ENCODE data around the gene FAXC.
"Not testable (repeated sequence)": the region's sequence is repeated elsewhere in the genome, so short reads cannot be mapped to it uniquely, and the experiment has no call there.

Gene FAXC

DNA sequence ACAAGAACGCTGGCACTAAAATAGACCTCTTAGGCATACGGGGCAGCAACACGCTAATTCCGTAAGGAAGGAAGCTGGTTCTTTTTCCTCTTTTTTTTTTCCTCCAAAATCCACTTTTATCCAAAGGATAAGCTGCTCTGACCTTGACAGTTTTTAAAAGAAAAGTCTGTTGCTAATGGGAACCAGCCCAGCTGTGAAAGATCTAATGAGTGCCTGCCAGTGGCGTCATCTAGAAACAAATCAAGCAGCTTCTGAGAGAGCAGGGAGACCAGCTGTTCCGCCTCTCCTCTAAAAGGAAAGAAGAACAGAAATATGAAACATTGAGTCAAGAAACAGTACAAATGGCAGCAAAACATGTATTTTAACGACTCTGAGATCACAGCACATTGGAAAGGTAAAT is 78.6 kb downstream of the FAXC start:
- H3K4me3 Mint-ChIP-seq: no peak overlapping the region
- H3K36me3 Mint-ChIP-seq (ENCODE audit: low read depth): no peaks in the 10 kb centered on the region
- H3K4me1 Mint-ChIP-seq: peaks cover 5% of the 10 kb centered on the region
- TF ChIP-seq CTCF (IDR thresholded peaks at IDR 0.05; ENCODE audit: unreplicated experiment in 3 of 3): no peak
- H3K27me3 Mint-ChIP-seq (ENCODE audit: low read depth): no peaks in the 10 kb centered on the region
- H3K27ac Mint-ChIP-seq: peak overlapping the region in 1 of 3 experiments; percentile 51
- H3K9me3 Mint-ChIP-seq: no peaks in the 10 kb centered on the region

- no peaks in the 10 kb centered on the region for H3K36me3 Mint-ChIP-seq (ENCODE audit: low read depth)
- no peak for TF ChIP-seq CTCF (IDR thresholded peaks at IDR 0.05; ENCODE audit: unreplicated experiment in 3 of 3)
- H3K27ac Mint-ChIP-seq: no peak overlapping the region
- H3K9me3 Mint-ChIP-seq: no peaks in the 10 kb centered on the region
- H3K4me3 Mint-ChIP-seq: no peak overlapping the region
- H3K4me1 Mint-ChIP-seq: peaks cover 5% of the 10 kb centered on the region
- H3K27me3 Mint-ChIP-seq (ENCODE audit: low read depth): no peaks in the 10 kb centered on the region
These were observed 79.4 kb downstream of the FAXC start for GRCh38 chr6:99270030-99270429.

DNA sequence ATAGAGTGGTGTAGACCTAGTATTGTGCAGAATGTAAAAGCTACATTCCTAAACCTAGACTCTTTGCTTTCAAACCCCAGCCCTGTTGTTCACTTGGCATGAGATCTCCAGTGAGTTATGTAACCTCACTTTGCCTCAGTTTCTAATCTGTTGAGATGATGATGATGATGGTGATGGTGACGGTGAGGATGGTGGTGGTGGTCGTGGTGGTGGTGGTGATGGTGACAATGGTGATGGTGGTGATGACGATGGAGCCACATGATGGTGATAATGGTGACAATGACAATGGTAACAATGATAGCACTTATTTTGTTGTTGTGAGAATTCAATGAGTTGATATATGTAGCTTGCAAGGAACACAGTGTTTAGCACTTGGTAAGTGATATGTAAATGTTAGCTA is 80.3 kb downstream of the FAXC start:
- H3K27me3 Mint-ChIP-seq (ENCODE audit: low read depth): no peaks in the 10 kb centered on the region
- H3K9me3 Mint-ChIP-seq: no peaks in the 10 kb centered on the region
- H3K4me1 Mint-ChIP-seq: peaks cover 5% of the 10 kb centered on the region
- H3K4me3 Mint-ChIP-seq: no peak overlapping the region
- no peak overlapping the region for H3K27ac Mint-ChIP-seq
- no peaks in the 10 kb centered on the region for H3K36me3 Mint-ChIP-seq (ENCODE audit: low read depth)
- no peak for TF ChIP-seq CTCF (IDR thresholded peaks at IDR 0.05; ENCODE audit: unreplicated experiment in 3 of 3)

- not testable (repeated sequence) for H3K9me3 Mint-ChIP-seq; H3K27ac Mint-ChIP-seq; H3K4me3 Mint-ChIP-seq; H3K36me3 Mint-ChIP-seq (ENCODE audit: low read depth); H3K4me1 Mint-ChIP-seq; H3K27me3 Mint-ChIP-seq (ENCODE audit: low read depth)
These were observed 82.5 kb downstream of the FAXC start for GRCh38 chr6:99266996-99267395.

- H3K27me3 Mint-ChIP-seq (ENCODE audit: low read depth); H3K27ac Mint-ChIP-seq; H3K4me3 Mint-ChIP-seq; H3K9me3 Mint-ChIP-seq; H3K36me3 Mint-ChIP-seq (ENCODE audit: low read depth); H3K4me1 Mint-ChIP-seq: not testable (repeated sequence)
These were observed 84.0 kb downstream of the FAXC start for GRCh38 chr6:99265447-99265846.

DNA sequence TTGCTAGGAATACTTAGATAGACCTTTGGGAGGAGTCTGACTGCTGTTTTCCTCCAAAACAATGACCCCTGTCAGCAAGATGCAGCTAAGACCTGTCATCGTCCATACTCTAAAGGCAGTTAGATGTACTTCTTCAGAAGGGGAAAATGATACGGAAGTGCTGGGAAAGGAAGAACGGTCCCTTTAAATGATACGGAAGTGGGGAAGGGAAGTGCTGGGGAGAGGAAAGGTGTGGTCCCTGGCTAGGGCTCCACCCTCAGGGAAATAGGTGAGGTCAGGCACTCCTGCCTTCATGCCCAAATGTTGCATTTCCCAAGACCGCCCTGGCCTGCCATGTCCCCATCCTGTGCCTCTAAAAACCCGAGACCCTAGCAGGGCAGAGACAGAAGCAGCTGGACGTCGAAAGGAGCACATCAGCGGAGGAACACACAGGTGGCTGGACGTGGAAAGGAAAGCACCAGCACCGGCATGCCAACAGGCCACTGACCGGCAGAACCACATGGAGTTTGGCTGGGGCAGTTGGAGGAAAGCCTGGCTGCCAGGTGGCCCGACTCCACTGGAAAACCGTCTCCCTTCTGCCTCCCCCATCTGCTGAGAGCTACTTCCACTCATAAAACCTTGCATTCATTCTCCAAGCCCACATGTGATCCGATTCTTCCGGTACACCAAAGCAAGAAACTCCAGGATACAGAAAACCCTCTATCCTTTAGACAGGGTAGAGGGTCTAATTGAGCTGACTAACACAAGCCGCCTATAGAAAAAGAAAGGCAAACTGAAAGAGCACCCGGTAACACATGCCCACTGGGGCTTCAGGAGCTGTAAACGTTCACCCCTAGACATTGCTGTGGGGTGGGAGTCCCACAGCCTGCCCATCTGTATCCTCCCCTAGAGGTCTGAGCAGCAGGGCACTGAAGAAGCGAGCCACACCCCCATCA is 94.6 kb downstream of the FAXC start:
- no peak for TF ChIP-seq CTCF (IDR thresholded peaks at IDR 0.05; ENCODE audit: unreplicated experiment in 3 of 3)
- Mint-ChIP-seq H3K4me3 (no peak overlapping the region), H3K27me3 (ENCODE audit: low read depth) (peaks cover 8% of the 10 kb centered on the region), H3K9me3 (no peaks in the 10 kb centered on the region), H3K36me3 (ENCODE audit: low read depth) (no peaks in the 10 kb centered on the region), H3K27ac (no peak overlapping the region), H3K4me1 (no peaks in the 10 kb centered on the region)

DNA sequence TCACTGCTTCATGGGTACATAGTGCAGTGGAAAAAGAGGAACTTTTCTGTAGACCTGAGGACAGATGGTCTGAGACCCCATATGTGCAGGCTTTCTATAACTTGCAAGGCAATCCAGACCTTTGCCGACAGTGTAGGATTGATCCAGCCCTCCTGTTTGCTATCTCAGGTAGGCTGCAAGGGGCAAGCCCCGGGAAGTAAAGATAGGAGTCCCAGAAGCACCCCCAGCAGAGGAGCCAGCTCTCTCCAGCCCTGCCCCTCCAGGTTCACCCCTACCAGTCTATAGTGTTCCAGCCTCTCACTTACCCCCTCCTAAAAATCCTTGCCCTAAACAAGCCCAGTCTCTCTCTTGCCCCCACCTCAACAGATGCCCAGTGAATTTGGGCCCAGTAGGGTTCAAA is 96.2 kb downstream of the FAXC start:
- Mint-ChIP-seq H3K27ac (no peak overlapping the region), H3K4me1 (no peaks in the 10 kb centered on the region), H3K9me3 (no peaks in the 10 kb centered on the region), H3K4me3 (no peak overlapping the region), H3K27me3 (ENCODE audit: low read depth) (peaks cover 14% of the 10 kb centered on the region), H3K36me3 (ENCODE audit: low read depth) (no peaks in the 10 kb centered on the region)
- TF ChIP-seq CTCF (IDR thresholded peaks at IDR 0.05; ENCODE audit: unreplicated experiment in 3 of 3): no peak
